Muscle of leg (tissue), 11 donors: Measurements from ENCODE around the gene RILPL1. TPM values are rescaled to one million over a fixed set of nuclear protein-coding genes. Genes with fewer than 3 reads are reported as not detected.
"Not testable (repeated sequence)": the region's sequence is repeated elsewhere in the genome, so short reads cannot be mapped to it uniquely, and the experiment has no call there.

Experiments used
- DNase-seq: peaks from one replicate; pipeline ENCODE4 v3.0.0; 2013
- H3K27ac ChIP-seq: one replicate; pipeline ENCODE4 v1.5.1; 2013; ENCODE audit warnings: mild to moderate bottlenecking, low read length, control low read depth
- H3K27me3 ChIP-seq: one replicate; pipeline ENCODE4 v1.6.1; 2013; ENCODE audit warnings: low read length; ENCODE audit not compliant: control insufficient read depth, insufficient read depth
- H3K36me3 ChIP-seq: one replicate; pipeline ENCODE4 v1.6.1; 2013; ENCODE audit warnings: low read length; ENCODE audit not compliant: control insufficient read depth, insufficient read depth
- H3K4me1 ChIP-seq: one replicate; pipeline ENCODE4 v1.6.1; 2013; ENCODE audit warnings: low read length; ENCODE audit not compliant: control insufficient read depth, insufficient read depth
- H3K4me3 ChIP-seq: one replicate; pipeline ENCODE4 v1.5.1; 2013; ENCODE audit warnings: low read length, control low read depth
- H3K9me3 ChIP-seq: replicated peaks from 2 replicates; pipeline ENCODE4 v1.6.1; 2013; ENCODE audit warnings: low read depth, low read length; ENCODE audit not compliant: control insufficient read depth
- WGBS: methylation state at CpG from one replicate; pipeline ENCODE4 v1.1.5; 2013; ENCODE audit warnings: missing lambda C conversion rate; ENCODE audit not compliant: insufficient coverage; 5-methylcytosine and 5-hydroxymethylcytosine counted together
- polyA plus RNA-seq, 8 donors: library from polyadenylated mRNA; unstranded; fragments of 120-200 nt; gene quantifications; one replicate each; pipeline versions ENCODE4 v1.2.1 to v1.2.3, GENCODE V29; 2013; ENCODE audit warnings: inconsistent platforms in 1 of 8, low replicate concordance in 1 of 8; ENCODE audit not compliant: insufficient read length in 8 of 8, insufficient read depth in 1 of 8
- total RNA-seq: library from RNA; stranded (reverse); fragments of 120-200 nt; gene quantifications from one replicate; pipeline ENCODE4 v1.2.4, GENCODE V29; 2013

The RILPL1 gene
- total and polyA plus RNA-seq, 9 donors = 24.8 to 38.3 (median 30.7) TPM

DNA sequence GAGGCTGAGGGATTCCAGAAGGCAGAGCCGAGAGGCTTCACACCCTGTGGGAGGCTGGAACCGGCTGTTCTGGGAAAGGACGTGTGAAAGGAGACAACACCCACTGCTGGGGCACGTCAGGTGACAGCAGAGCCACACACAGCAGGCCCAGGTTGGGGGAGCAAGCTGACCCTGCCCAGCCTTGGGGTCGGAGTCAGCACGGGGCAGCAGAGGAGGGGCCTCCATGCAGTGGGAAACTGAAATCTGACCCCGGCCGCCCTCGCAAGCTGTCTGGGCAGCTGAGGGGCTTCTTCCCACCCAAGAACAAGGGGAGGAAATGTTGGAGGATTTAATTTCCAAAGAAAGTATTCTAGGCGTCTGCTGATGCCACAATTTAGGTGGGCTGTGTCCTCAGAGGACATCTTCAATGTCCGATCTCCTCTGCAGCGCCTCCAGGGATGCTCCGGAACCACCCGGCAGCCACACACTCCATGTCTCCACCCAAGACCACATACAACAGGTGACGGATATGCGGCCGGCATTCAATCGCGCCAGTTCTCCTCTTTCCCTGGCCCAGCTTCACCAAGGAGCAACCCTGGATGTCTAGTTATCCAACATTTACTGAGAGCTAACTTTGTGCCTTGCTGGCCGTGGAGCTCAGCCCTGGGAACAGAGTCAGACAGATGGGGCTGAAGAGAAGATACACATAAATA, 44.8 kb downstream of the RILPL1 start:
- DNase-seq = no peak
- H3K36me3 ChIP-seq = peaks cover 40% of the 10 kb centered on the region
- WGBS = 62% methylated on average over 17 of the region's 20 CpGs
- no peak overlapping the region for H3K27ac ChIP-seq
- H3K4me1 ChIP-seq = peaks cover 7% of the 10 kb centered on the region
- no peaks in the 10 kb centered on the region for H3K9me3 ChIP-seq
- H3K27me3 ChIP-seq = no peaks in the 10 kb centered on the region
- no peak overlapping the region for H3K4me3 ChIP-seq

DNA sequence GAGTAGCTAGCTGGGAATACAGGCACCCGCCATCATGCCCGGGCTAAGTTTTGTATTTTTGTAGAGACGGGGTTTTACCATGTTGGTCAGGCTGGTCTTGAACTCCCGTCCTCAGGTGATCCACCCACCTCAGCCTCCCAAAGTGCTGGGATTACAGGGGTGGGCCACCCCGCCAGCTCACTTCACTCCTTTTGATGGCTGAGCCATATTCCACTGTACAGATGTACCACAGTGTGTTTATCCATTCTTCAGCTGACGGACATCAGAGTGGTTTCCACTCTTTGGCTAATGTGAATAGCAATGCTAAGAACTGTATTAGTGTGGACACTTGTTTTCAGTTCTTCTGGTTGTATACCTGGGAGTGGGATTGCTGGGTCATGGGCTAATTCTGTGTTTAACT, 46.1 kb downstream of the RILPL1 start:
- Histone ChIP-seq H3K27ac (no peak overlapping the region), H3K9me3 (no peaks in the 10 kb centered on the region), H3K4me3 (no peak overlapping the region), H3K36me3 (peaks cover 52% of the 10 kb centered on the region), H3K27me3 (no peaks in the 10 kb centered on the region), H3K4me1 (peaks cover 7% of the 10 kb centered on the region)
- 100% methylated on average over 3 of the region's 6 CpGs for WGBS
- DNase-seq = no peak

DNA sequence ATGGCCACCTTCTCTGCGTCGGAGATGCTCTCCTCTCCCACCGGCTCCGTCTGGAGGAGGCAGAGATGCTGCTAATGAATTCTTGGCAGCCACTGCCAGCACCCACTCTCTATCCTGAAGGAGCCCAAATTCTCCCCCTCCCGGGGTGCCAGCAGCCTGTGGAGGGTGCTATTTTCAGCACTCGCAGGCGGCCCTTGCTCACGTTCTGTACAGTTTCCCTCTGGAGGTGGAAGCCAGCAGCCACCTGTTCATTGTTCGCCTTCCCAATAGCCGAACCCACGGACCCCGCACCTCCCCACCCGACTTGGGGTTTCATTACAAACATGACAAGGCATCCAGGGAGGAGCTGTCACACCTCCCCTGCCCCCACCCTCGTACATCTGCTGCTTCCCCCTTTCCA, 47.8 kb downstream of the RILPL1 start:
- H3K9me3 ChIP-seq = no peaks in the 10 kb centered on the region
- H3K27ac ChIP-seq = no peak overlapping the region
- H3K36me3 ChIP-seq = peaks cover 56% of the 10 kb centered on the region
- no peaks in the 10 kb centered on the region for H3K27me3 ChIP-seq
- WGBS = 76% methylated on average over 14 of the region's 14 CpGs
- DNase-seq = no peak
- peaks cover 4% of the 10 kb centered on the region for H3K4me1 ChIP-seq
- no peak overlapping the region for H3K4me3 ChIP-seq

DNA sequence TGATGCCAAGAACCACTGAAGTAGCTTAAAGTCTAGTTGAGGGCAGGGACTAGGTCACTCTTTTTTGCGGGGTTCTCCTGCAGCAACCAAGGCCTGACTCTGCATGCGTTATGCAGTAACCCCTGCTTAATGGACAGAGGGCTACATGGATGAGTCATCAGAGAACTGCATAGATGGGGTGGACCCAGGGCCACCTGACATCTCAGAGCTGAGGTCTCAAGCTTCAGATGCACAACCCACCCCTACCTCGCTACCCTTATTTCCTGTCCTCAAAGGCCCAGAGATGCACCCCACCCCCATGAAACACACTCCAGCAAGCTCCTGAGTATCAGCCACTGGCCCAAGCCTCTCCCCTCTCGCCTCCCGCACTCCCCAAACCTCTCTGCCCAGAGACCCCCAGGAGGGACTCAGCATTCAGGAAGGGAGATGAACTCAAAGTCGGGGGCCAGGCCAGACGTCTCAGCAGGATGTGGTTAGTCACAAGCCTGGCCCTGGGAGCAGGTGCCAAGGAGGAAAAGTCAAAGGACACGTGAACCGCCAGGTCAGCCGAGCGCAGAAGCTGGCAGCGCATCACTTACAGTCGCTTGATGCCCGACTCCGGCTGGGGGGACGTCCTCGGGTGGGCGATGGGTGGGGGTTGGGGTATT, 49.8 kb downstream of the RILPL1 start:
- Histone ChIP-seq H3K36me3 (peaks cover 63% of the 10 kb centered on the region), H3K27ac (no peak overlapping the region), H3K4me1 (peaks cover 12% of the 10 kb centered on the region), H3K4me3 (no peak overlapping the region), H3K9me3 (no peaks in the 10 kb centered on the region), H3K27me3 (no peaks in the 10 kb centered on the region)
- no peak for DNase-seq
- WGBS = 80% methylated on average over 17 of the region's 18 CpGs

DNA sequence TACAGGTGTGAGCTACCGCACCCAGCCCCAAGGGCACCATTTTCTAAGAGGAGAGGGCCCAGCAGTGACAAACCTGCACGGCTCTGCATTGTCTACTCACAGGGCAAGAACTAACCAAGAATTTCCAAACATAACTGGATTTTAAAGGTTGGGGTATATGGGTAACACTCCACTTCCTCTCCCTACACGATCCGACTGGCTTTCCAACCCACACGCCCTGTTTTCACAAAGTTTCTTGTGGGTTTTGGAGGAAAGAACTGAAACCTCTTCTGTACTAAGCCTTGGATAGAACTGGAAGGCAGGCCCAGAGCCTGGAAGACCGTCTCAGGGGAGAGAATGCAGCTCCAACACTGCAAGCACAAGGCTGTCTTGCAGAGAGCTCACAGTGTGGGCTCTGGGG, 50.6 kb downstream of the RILPL1 start:
- Histone ChIP-seq H3K4me3 (no peak overlapping the region), H3K36me3 (peaks cover 67% of the 10 kb centered on the region), H3K9me3 (no peaks in the 10 kb centered on the region), H3K4me1 (peaks cover 16% of the 10 kb centered on the region), H3K27ac (no peak overlapping the region), H3K27me3 (no peaks in the 10 kb centered on the region)
- WGBS = 100% methylated on average over 1 of the region's 6 CpGs
- DNase-seq = no peak

DNA sequence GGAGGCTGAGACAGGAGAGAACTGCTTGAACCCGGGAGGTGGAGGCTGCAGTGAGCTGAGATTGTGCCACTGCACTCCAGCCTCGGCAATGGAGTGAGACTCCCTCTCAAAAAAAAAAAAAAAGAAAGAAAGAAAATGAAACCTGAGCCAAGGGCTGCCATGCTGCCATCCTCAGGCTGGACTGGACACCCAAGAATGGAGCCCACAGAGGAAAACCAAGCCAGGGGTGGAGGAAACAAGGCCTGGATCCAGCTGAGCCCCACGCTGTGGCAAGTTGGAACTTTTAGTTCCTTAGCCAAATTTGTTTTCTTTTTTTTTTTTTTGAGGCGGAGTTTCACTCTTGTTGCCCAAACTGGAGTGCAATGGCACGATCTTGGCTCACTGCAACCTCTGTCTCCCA, 52.3 kb downstream of the RILPL1 start:
- Histone ChIP-seq H3K4me1 (peaks cover 20% of the 10 kb centered on the region), H3K36me3 (peaks cover 75% of the 10 kb centered on the region)
- DNase-seq, H3K27ac ChIP-seq, H3K4me3 ChIP-seq, H3K9me3 ChIP-seq, H3K27me3 ChIP-seq: not testable (repeated sequence)
- 93% methylated on average over 2 of the region's 5 CpGs for WGBS

DNA sequence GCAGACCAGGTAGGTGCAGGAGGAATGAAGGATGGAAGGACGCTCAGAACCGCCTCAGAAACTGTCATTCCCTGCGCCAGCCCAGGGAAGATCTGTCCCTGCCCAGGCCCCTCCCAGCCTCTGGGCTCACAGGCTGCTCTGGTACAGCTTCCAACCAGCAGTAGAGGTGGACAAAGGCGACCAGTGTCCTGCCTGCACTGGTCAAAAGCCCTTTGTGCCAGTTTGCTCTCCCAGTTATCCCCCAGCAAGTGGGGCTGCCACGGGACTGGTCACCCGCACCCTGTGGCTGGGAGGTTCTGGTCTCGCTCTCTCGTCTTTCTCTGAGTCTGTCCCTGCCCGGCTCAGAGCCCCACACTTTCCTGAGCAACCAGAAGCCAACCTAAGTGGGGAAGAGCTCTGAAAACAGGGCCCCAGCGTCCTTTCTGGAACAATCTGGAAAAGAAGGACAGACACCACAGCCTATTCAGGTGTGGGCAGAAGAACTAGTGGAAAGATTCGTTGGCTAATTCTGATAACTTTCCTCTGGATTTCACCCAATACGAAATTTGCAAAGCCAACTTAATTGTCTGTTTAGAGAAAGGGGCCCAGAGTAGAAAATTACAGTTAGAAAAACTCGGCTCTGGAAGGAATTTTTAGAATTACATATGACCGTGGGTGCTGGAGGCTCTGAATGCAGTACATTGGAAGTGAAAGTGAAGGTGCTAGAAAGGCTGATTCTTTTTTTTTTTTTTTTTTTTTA, 53.9 kb downstream of the RILPL1 start:
- DNase-seq = no peak
- Histone ChIP-seq H3K27ac (peak overlapping the region; percentile 89), H3K36me3 (peaks cover 70% of the 10 kb centered on the region)

DNA sequence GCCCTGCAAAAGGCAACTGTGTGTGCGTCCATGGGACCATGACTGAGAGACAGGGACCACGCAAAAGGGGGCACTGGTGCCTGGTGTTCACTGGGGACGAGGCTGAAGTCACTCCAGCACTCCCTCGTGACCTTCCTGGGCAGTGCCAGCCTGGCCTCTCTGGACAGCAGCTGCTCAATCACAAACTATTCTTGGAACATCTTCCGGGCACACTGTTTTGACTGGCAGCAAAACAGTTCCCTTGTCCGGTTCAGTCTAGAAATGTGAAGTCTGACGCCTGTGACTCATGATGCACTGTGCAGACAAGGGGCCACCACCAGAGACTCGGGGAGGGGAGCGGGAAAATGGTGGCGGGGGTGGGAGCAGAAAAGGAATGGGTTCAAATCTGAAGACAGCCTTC, 54.8 kb downstream of the RILPL1 start:
- H3K4me1 ChIP-seq = peaks cover 23% of the 10 kb centered on the region
- H3K9me3 ChIP-seq = no peaks in the 10 kb centered on the region
- H3K27ac ChIP-seq = peak overlapping the region; percentile 89
- H3K36me3 ChIP-seq = peaks cover 62% of the 10 kb centered on the region
- H3K27me3 ChIP-seq = no peaks in the 10 kb centered on the region
- peak; percentile 70 for DNase-seq
- 81% methylated on average over 9 of the region's 10 CpGs for WGBS
- H3K4me3 ChIP-seq = no peak overlapping the region

More for the DNA sequence above, 53.9 kb downstream of the RILPL1 start:
- 88% methylated on average over 8 of the region's 14 CpGs for WGBS
- H3K9me3 ChIP-seq = no peaks in the 10 kb centered on the region
- no peaks in the 10 kb centered on the region for H3K27me3 ChIP-seq
- no peak overlapping the region for H3K4me3 ChIP-seq
- peaks cover 23% of the 10 kb centered on the region for H3K4me1 ChIP-seq

DNA sequence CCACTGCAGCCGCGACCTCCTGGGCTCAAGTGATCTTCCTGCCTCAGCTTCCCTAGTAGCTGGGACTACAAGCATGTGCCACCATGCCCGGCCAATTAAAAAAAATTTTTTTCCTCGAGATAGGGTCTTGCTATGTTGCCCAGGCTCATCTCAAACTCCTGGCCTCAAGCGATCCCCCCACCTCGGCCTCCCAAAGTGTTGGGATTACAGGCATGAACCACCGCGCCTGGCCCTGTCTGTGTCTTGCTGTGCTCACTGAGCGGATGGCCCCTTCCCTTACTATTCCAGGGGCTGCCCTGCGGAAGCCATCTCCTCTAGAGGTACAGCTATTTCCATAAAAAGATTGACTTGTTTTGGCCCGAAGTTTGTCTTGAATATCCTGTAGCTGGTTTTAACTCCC, 55.5 kb downstream of the RILPL1 start:
- Histone ChIP-seq H3K27me3 (no peaks in the 10 kb centered on the region), H3K4me3 (no peak overlapping the region), H3K4me1 (peaks cover 23% of the 10 kb centered on the region), H3K9me3 (no peaks in the 10 kb centered on the region), H3K36me3 (peaks cover 56% of the 10 kb centered on the region), H3K27ac (peak overlapping the region; percentile 89)
- 88% methylated on average over 11 of the region's 11 CpGs for WGBS
- DNase-seq = no peak

DNA sequence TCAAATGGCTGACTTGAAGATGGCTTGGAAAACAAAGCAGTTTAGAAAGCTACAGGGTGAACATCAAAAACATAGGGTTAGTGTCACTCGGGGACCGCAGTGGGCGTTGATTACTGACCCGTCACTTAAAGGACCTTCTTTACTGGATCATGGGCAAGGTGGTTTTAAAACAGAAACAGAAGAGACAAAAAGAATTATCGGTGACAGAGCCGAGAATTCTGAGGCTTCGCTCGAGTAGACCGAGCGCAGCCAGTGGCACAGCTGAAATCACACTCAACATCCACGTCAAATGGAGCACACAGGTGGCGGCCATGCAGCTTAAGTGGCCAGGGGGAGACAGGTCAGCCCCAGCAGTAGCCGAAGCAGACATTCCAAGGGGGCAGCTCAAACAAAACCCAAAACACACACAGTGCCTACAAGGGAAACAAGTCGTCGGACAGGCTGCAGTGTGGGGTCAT, 58.2 kb downstream of the RILPL1 start:
- WGBS = 82% methylated on average over 11 of the region's 15 CpGs
- Histone ChIP-seq H3K4me3 (no peak overlapping the region), H3K4me1 (peaks cover 23% of the 10 kb centered on the region), H3K27me3 (no peaks in the 10 kb centered on the region), H3K27ac (peak overlapping the region; percentile 35), H3K9me3 (no peaks in the 10 kb centered on the region), H3K36me3 (peaks cover 57% of the 10 kb centered on the region)
- DNase-seq = no peak
